PC-3 (cell line): ENCODE results near the gene PLOD2. TPM values are rescaled to one million over a fixed set of nuclear protein-coding genes. Genes with fewer than 3 reads are reported as not detected.

ENCODE experiments used
- ATAC-seq: fragments of 200-7000 bp; cut with Tn5 transposase; 2 replicates; pipeline ENCODE4 v1.9.1; 2020; ENCODE audit warnings: mild to moderate bottlenecking, moderate library complexity
- BruUV-seq: library from RNA; stranded (reverse); fragments of 400-500 nt; replicated peaks from 2 replicates; lab custom pipeline; 2021; lab: Mats Ljungman, UMichigan
- CTCF ChIA-PET: fragments of 300-600 bp; sonication (Branson Sonifier 250); formaldehyde crosslinking; loops from one replicate; lab custom pipeline; 2022; ENCODE audit warnings: antibody characterized with exemption; lab: Charles Lee
- POLR2A ChIA-PET: fragments of 300-600 bp; sonication (Branson Sonifier 250); formaldehyde crosslinking; loops from one replicate; lab custom pipeline; 2022; ENCODE audit warnings: antibody characterized with exemption; ENCODE audit not compliant: unreplicated experiment; lab: Charles Lee
- DNase-seq: peaks from one replicate; pipeline ENCODE4 v3.0.0-alpha.2; 2015
- H2AFZ ChIP-seq: fragments of 300-600 bp; sonication (generic); 2 replicates; pipeline ENCODE4 v1.6.0; 2016; ENCODE audit warnings: antibody characterized with exemption, low read length
- H3F3A ChIP-seq: fragments of 300-600 bp; sonication (generic); one replicate; pipeline ENCODE4 v1.6.0; 2017; ENCODE audit warnings: antibody characterized with exemption, low read length, control low read depth, mild to moderate bottlenecking; ENCODE audit not compliant: unreplicated experiment
- H3K27ac ChIP-seq: fragments of 300-600 bp; sonication (generic); 2 replicates; pipeline ENCODE4 v1.5.1; 2016; ENCODE audit warnings: mild to moderate bottlenecking, low read length
- H3K27me3 ChIP-seq: fragments of 300-600 bp; sonication (generic); 2 replicates; pipeline ENCODE4 v1.6.1; 2016; ENCODE audit warnings: low read length, mixed read lengths
- H3K36me3 ChIP-seq: fragments of 300-600 bp; sonication (generic); 2 replicates; pipeline ENCODE4 v1.6.1; 2016; ENCODE audit warnings: low read depth, mixed run types, low read length, mixed read lengths
- H3K4me1 ChIP-seq: fragments of 300-600 bp; sonication (generic); 2 replicates; pipeline ENCODE4 v1.5.1; 2016; ENCODE audit warnings: low read length; ENCODE audit not compliant: insufficient read depth
- H3K4me2 ChIP-seq: fragments of 300-600 bp; sonication (generic); 2 replicates; pipeline ENCODE4 v1.6.0; 2016; ENCODE audit warnings: low read length
- H3K4me3 ChIP-seq: fragments of 300-600 bp; sonication (generic); 2 replicates; pipeline ENCODE4 v1.5.1; 2016; ENCODE audit warnings: mild to moderate bottlenecking, low read length, mixed read lengths
- H3K79me2 ChIP-seq: fragments of 300-600 bp; sonication (generic); 2 replicates; pipeline ENCODE4 v1.6.1; 2017; ENCODE audit warnings: low read length, mixed read lengths
- H3K9ac ChIP-seq: fragments of 300-600 bp; sonication (generic); 2 replicates; pipeline ENCODE4 v1.6.0; 2016; ENCODE audit warnings: mild to moderate bottlenecking, low read length
- H3K9me2 ChIP-seq: fragments of 300-600 bp; sonication (generic); replicated peaks from 2 replicates; pipeline ENCODE4 v1.6.1; 2016; ENCODE audit warnings: mixed run types, low read length, mixed read lengths
- H3K9me3 ChIP-seq: fragments of 300-600 bp; sonication (generic); 2 replicates; pipeline ENCODE4 v1.6.1; 2016; ENCODE audit warnings: low read length, mixed read lengths
- H4K20me1 ChIP-seq: fragments of 300-600 bp; sonication (generic); 2 replicates; pipeline ENCODE4 v1.6.1; 2016; ENCODE audit warnings: low read length, mixed read lengths
- EZH2 ChIP-seq: fragments of 300-600 bp; sonication (generic); IDR thresholded peaks from one replicate; pipeline ENCODE4 v1.6.1; 2017; ENCODE audit warnings: antibody characterized with exemption, mild to moderate bottlenecking, low read length; ENCODE audit not compliant: unreplicated experiment
- EZH2phosphoT487 ChIP-seq: fragments of 300-600 bp; sonication (generic); IDR thresholded peaks from 2 replicates; pipeline ENCODE4 v1.6.1; 2018; ENCODE audit warnings: mild to moderate bottlenecking, antibody characterized with exemption, low read length, borderline replicate concordance
- intact Hi-C: fragments of 100-400 bp; cut with micrococcal nuclease; formaldehyde crosslinking; loops from 2 replicates; pipeline ENCODE4 v1.9.0; 2023
- total RNA-seq: library from RNA; depleted of rRNA; stranded (reverse); fragments of >200 nt; gene quantifications from 2 replicates; pipeline ENCODE4 v1.2.3, GENCODE V29; 2014
- TF ChIP-seq, protein P1 (sequence below): fragments of 300-600 bp; sonication (generic); conservative IDR thresholded peaks from 2 replicates; pipeline ENCODE4 v1.5.1; 2017; ENCODE audit warnings: antibody characterized with exemption, low read depth, mild to moderate bottlenecking, low read length

The PLOD2 gene
- total RNA-seq, 1 experiment from 2014 or later, result 76.1 TPM

DNA sequence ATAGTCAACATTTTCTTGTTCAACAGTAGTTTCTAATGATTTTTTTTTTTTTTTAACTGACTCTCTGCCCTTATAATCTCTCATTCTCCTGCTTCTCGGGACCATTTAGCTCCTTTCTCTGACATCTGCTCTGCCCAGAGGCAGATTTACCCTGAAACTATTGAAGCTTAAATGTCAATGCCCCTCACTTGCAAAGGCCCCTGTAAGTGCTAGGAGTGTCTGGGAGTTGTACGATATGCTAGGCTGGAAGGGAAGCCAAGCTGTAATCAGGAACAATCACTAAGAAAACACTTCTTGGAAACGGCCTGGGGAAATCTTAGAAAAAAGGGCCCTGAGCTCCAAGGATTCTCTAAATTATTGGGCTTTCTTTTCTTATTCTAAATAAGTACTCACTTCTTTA is 5.8 kb upstream of the PLOD2 start:
- BruUV-seq, result no TSS peak
- Histone ChIP-seq H4K20me1 (no peaks in the 10 kb centered on the region), H3K27ac (peak overlapping the region; percentile 89), H3F3A (peaks cover 18% of the 10 kb centered on the region), H3K4me3 (peak overlapping the region; percentile 11; the same call in 1 of the 2 replicates), H3K4me1 (peaks cover 63% of the 10 kb centered on the region), H3K4me2 (peak overlapping the region; percentile 97), H2AFZ (peak overlapping the region; percentile 49), H3K9me2 (no peaks in the 10 kb centered on the region), H3K9me3 (no peaks in the 10 kb centered on the region), H3K79me2 (peaks cover 19% of the 10 kb centered on the region), H3K9ac (0 out of 2 replicates have a peak overlapping the region, but pooled peaks have one; percentile 4), H3K27me3 (no peaks in the 10 kb centered on the region), H3K36me3 (no peaks in the 10 kb centered on the region)
- CTCF ChIA-PET, result interaction anchor here (1.0 kb wide), 1 partner anchor 21 kb away, joined by 4 read pairs; no protein-coding TSS in a partner anchor
- TF ChIP-seq, protein P1, sequence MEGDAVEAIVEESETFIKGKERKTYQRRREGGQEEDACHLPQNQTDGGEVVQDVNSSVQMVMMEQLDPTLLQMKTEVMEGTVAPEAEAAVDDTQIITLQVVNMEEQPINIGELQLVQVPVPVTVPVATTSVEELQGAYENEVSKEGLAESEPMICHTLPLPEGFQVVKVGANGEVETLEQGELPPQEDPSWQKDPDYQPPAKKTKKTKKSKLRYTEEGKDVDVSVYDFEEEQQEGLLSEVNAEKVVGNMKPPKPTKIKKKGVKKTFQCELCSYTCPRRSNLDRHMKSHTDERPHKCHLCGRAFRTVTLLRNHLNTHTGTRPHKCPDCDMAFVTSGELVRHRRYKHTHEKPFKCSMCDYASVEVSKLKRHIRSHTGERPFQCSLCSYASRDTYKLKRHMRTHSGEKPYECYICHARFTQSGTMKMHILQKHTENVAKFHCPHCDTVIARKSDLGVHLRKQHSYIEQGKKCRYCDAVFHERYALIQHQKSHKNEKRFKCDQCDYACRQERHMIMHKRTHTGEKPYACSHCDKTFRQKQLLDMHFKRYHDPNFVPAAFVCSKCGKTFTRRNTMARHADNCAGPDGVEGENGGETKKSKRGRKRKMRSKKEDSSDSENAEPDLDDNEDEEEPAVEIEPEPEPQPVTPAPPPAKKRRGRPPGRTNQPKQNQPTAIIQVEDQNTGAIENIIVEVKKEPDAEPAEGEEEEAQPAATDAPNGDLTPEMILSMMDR, result no peak
- TF ChIP-seq EZH2 (no peak), EZH2phosphoT487 (no peak)
- ATAC-seq (no peak), DNase-seq (peak; percentile 44)
- POLR2A ChIA-PET, result no interaction called here
- intact Hi-C loops, result no loop called here

DNA sequence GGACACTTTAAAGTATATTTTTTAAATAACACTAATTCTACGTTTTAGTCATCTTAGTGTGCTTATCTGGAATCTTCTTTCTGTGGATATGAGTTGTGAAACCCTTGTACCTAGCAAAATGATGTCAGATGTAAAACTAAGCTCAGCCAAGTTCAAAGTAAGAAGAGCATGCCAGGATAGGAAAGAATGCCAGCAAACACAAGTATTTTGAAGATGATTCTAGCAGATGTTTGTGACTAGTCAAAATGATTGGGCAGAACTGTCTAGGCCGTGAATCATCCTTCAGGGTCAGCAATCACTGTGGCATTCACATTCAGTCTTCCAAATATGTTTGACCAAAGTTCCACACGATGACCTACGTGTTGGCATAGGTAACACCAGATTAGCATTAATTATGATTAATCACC is 5.4 kb upstream of the PLOD2 start:
- no TSS peak for BruUV-seq
- peak overlapping the region; percentile 49; the same call in 1 of the 2 replicates for H2AFZ ChIP-seq
- CTCF ChIA-PET, result interaction anchor here (0.7 to 1.0 kb wide), 2 partner anchors 21 to 23 kb away, joined by 3 to 4 read pairs; no protein-coding TSS in a partner anchor
- peaks cover 23% of the 10 kb centered on the region for H3K79me2 ChIP-seq
- H3K9me2 ChIP-seq, result no peaks in the 10 kb centered on the region
- H3K27me3 ChIP-seq, result no peaks in the 10 kb centered on the region
- no peaks in the 10 kb centered on the region for H4K20me1 ChIP-seq
- intact Hi-C loops, result no loop called here
- POLR2A ChIA-PET, result no interaction called here
- no peaks in the 10 kb centered on the region for H3K9me3 ChIP-seq
- H3F3A ChIP-seq, result peaks cover 18% of the 10 kb centered on the region
- peak overlapping the region; percentile 97 for H3K4me2 ChIP-seq
- ATAC-seq (peak; percentile 29), DNase-seq (peak; percentile 93)
- H3K36me3 ChIP-seq, result no peaks in the 10 kb centered on the region
- peak overlapping the region; percentile 45; the same call in 1 of the 2 replicates for H3K4me3 ChIP-seq
- H3K9ac ChIP-seq, result peak overlapping the region; percentile 27; the same call in 1 of the 2 replicates
- peak overlapping the region; percentile 89 for H3K27ac ChIP-seq
- peaks cover 64% of the 10 kb centered on the region for H3K4me1 ChIP-seq
- TF ChIP-seq EZH2phosphoT487 (no peak), EZH2 (no peak)
- TF ChIP-seq, protein P1, result no peak

DNA sequence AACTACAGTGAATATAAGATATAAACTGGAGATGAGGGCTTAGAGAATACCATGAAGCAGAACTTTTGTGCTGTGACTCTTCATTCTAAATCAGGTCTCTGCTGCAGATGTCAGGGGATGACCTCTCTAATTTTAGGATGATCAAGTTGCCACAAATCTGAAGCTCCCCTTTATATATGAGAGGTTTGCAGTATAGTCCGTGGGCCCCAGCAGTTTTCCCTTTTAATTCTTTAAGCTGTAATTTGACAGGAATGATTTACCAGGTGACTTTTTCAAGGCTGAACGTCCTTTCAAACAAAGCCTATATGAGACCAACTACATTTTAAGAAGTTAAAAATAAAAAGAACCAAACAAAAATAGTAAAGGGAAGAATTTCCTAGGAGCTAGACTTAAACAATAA is 4.9 kb upstream of the PLOD2 start:
- Histone ChIP-seq H4K20me1 (no peaks in the 10 kb centered on the region), H3K4me2 (peak overlapping the region; percentile 97), H3K27me3 (no peaks in the 10 kb centered on the region), H3K79me2 (peaks cover 28% of the 10 kb centered on the region), H3K9me3 (no peaks in the 10 kb centered on the region), H3K27ac (peak overlapping the region; percentile 89), H3F3A (peaks cover 17% of the 10 kb centered on the region), H2AFZ (0 out of 2 replicates have a peak overlapping the region, but pooled peaks have one; percentile 6), H3K4me1 (peaks cover 62% of the 10 kb centered on the region), H3K4me3 (peak overlapping the region; percentile 45; the same call in 1 of the 2 replicates), H3K36me3 (no peaks in the 10 kb centered on the region), H3K9me2 (no peaks in the 10 kb centered on the region), H3K9ac (peak overlapping the region; percentile 27)
- ChIA-PET POLR2A (no interaction called here), CTCF (interaction anchor here (0.6 to 1.0 kb wide), 4 partner anchors 18 to 341 kb away, joined by 3 to 4 read pairs (median 4); no protein-coding TSS in a partner anchor)
- no peak for ATAC-seq
- no peak for DNase-seq
- intact Hi-C loops, result no loop called here
- no TSS peak for BruUV-seq
- TF ChIP-seq EZH2phosphoT487 (no peak), EZH2 (no peak)
- TF ChIP-seq, protein P1, result no peak
